SK-N-SH (cell line): Measurements from ENCODE around the gene RAET1E.

ENCODE experiments used
- CHD2 ChIP-seq: fragments of 150-350 bp; IDR thresholded peaks from 2 replicates; pipeline ENCODE4 v1.6.1; 2018; ENCODE audit warnings: low read length; ENCODE audit not compliant: partially characterized antibody
- EP300 ChIP-seq, 2 experiments: IDR thresholded peaks; 2 replicates each; pipeline versions ENCODE4 v1.4.0 to v1.6.1; 2012; ENCODE audit warnings: borderline replicate concordance in 1 of 2, low read depth in 1 of 2, low read length in 1 of 2
- GATA2 ChIP-seq: sonication (generic); formaldehyde crosslinking; IDR thresholded peaks from 2 replicates; pipeline ENCODE4 v1.5.0; 2020; ENCODE audit warnings: mild to moderate bottlenecking, missing genetic modification reagents
- JUND ChIP-seq: IDR thresholded peaks from 2 replicates; pipeline ENCODE4 v1.4.0; 2012
- MXI1 ChIP-seq: IDR thresholded peaks from 2 replicates; pipeline ENCODE4 v1.6.1; 2012; ENCODE audit warnings: mild to moderate bottlenecking, low read depth, low read length, improper control_type of control experiment
- POLR2AphosphoS5 ChIP-seq: IDR thresholded peaks from 2 replicates; pipeline ENCODE4 v1.6.1; 2012; ENCODE audit warnings: low read depth, low read length
- SMC3 ChIP-seq: IDR thresholded peaks from 2 replicates; pipeline ENCODE4 v1.6.1; 2012; ENCODE audit warnings: low read depth, low read length, improper control_type of control experiment
- TAF1 ChIP-seq: IDR thresholded peaks from 2 replicates; pipeline ENCODE4 v1.6.1; 2012; ENCODE audit warnings: low read depth, mild to moderate bottlenecking, low read length, moderate library complexity, borderline replicate concordance
- YY1 ChIP-seq: IDR thresholded peaks from 2 replicates; pipeline ENCODE4 v1.4.0; 2012; ENCODE audit warnings: low read depth, mild to moderate bottlenecking
- TF ChIP-seq, protein P1 (sequence below): IDR thresholded peaks from 2 replicates; pipeline ENCODE4 v1.4.0; 2012; ENCODE audit warnings: low read depth, borderline replicate concordance
- TF ChIP-seq, protein P2 (sequence below): fragments of 200-600 bp; sonication (generic); IDR thresholded peaks from 2 replicates; pipeline ENCODE4 v1.6.1; 2017; ENCODE audit warnings: antibody characterized with exemption, mild to moderate bottlenecking, moderate library complexity
- TF ChIP-seq, protein P3 (sequence below): IDR thresholded peaks from 2 replicates; pipeline ENCODE4 v1.4.0; 2012; ENCODE audit warnings: low read depth

GRCh38 chr6:149854532-149854931, 43.4 kb downstream of the RAET1E start:
- TF ChIP-seq, protein P1, sequence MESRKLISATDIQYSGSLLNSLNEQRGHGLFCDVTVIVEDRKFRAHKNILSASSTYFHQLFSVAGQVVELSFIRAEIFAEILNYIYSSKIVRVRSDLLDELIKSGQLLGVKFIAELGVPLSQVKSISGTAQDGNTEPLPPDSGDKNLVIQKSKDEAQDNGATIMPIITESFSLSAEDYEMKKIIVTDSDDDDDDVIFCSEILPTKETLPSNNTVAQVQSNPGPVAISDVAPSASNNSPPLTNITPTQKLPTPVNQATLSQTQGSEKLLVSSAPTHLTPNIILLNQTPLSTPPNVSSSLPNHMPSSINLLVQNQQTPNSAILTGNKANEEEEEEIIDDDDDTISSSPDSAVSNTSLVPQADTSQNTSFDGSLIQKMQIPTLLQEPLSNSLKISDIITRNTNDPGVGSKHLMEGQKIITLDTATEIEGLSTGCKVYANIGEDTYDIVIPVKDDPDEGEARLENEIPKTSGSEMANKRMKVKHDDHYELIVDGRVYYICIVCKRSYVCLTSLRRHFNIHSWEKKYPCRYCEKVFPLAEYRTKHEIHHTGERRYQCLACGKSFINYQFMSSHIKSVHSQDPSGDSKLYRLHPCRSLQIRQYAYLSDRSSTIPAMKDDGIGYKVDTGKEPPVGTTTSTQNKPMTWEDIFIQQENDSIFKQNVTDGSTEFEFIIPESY: no peak
- TF ChIP-seq, protein P2, sequence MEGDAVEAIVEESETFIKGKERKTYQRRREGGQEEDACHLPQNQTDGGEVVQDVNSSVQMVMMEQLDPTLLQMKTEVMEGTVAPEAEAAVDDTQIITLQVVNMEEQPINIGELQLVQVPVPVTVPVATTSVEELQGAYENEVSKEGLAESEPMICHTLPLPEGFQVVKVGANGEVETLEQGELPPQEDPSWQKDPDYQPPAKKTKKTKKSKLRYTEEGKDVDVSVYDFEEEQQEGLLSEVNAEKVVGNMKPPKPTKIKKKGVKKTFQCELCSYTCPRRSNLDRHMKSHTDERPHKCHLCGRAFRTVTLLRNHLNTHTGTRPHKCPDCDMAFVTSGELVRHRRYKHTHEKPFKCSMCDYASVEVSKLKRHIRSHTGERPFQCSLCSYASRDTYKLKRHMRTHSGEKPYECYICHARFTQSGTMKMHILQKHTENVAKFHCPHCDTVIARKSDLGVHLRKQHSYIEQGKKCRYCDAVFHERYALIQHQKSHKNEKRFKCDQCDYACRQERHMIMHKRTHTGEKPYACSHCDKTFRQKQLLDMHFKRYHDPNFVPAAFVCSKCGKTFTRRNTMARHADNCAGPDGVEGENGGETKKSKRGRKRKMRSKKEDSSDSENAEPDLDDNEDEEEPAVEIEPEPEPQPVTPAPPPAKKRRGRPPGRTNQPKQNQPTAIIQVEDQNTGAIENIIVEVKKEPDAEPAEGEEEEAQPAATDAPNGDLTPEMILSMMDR: no peak
- no peak for TF ChIP-seq EP300 (IDR thresholded peaks at IDR 0.05; ENCODE audit: borderline replicate concordance in 1 of 2, low read depth in 1 of 2, low read length in 1 of 2)
- no peak for TF ChIP-seq GATA2 (CRISPR knock-in tag)
- TF ChIP-seq POLR2AphosphoS5: no peak
- no peak for TF ChIP-seq MXI1
- TF ChIP-seq YY1: no peak
- TF ChIP-seq CHD2: no peak
- TF ChIP-seq JUND: no peak
- TF ChIP-seq, protein P3, sequence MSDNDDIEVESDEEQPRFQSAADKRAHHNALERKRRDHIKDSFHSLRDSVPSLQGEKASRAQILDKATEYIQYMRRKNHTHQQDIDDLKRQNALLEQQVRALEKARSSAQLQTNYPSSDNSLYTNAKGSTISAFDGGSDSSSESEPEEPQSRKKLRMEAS: no peak
- TF ChIP-seq SMC3: no peak
- TF ChIP-seq TAF1: no peak
